A673 (cell line): ENCODE measurements around the gene CCDC102B. TPM values are rescaled to one million over a fixed set of nuclear protein-coding genes. Genes with fewer than 3 reads are reported as not detected.

Source experiments
- BruUV-seq: library from RNA; stranded (reverse); fragments of 400-500 nt; replicated peaks from 2 replicates; lab custom pipeline; 2021; lab: Mats Ljungman, UMichigan
- CTCF ChIA-PET: fragments of 300-600 bp; sonication (Branson Sonifier 250); formaldehyde crosslinking; loops from one replicate; lab custom pipeline; 2022; ENCODE audit warnings: antibody characterized with exemption; lab: Charles Lee
- POLR2A ChIA-PET: fragments of 300-600 bp; sonication (Branson Sonifier 250); formaldehyde crosslinking; loops from one replicate; lab custom pipeline; 2022; ENCODE audit warnings: antibody characterized with exemption; ENCODE audit not compliant: low non-redundant PET; lab: Charles Lee
- DNase-seq: peaks from one replicate; pipeline ENCODE4 v3.0.0-alpha.2; 2015; ENCODE audit warnings: low spot score
- H3K27ac ChIP-seq: fragments of 200-600 bp; sonication (generic); 2 replicates; pipeline ENCODE4 v1.5.1; 2016; ENCODE audit warnings: mixed run types, low read depth, mild to moderate bottlenecking, mixed read lengths, antibody characterized with exemption, low read length; ENCODE audit not compliant: poor library complexity, severe bottlenecking
- H3K27me3 ChIP-seq: fragments of 200-600 bp; sonication (generic); replicated peaks from 2 replicates; pipeline ENCODE4 v1.6.1; 2017; ENCODE audit warnings: mixed run types, low read depth, mild to moderate bottlenecking, mixed read lengths, antibody characterized with exemption, low read length; ENCODE audit not compliant: insufficient read depth, poor library complexity
- H3K36me3 ChIP-seq: fragments of 200-600 bp; sonication (generic); 2 replicates; pipeline ENCODE4 v1.6.1; 2016; ENCODE audit warnings: mixed run types, mild to moderate bottlenecking, mixed read lengths, antibody characterized with exemption, low read length; ENCODE audit not compliant: insufficient read depth, poor library complexity, severe bottlenecking
- H3K4me1 ChIP-seq: fragments of 200-600 bp; sonication (generic); 2 replicates; pipeline ENCODE4 v1.6.1; 2017; ENCODE audit warnings: mixed run types, mild to moderate bottlenecking, mixed read lengths, antibody characterized with exemption, low read length; ENCODE audit not compliant: insufficient read depth, poor library complexity, severe bottlenecking
- H3K4me3 ChIP-seq: fragments of 200-600 bp; sonication (generic); 2 replicates; pipeline ENCODE4 v1.5.1; 2016; ENCODE audit warnings: low read depth, mixed run types, mild to moderate bottlenecking, mixed read lengths, low read length; ENCODE audit not compliant: poor library complexity, severe bottlenecking
- H3K9me3 ChIP-seq: fragments of 200-600 bp; sonication (generic); 2 replicates; pipeline ENCODE4 v1.6.1; 2016; ENCODE audit warnings: mixed run types, low read depth, mild to moderate bottlenecking, mixed read lengths, antibody characterized with exemption, low read length; ENCODE audit not compliant: poor library complexity, severe bottlenecking
- EZH2 ChIP-seq: fragments of 200-600 bp; sonication (generic); IDR thresholded peaks from 2 replicates; pipeline ENCODE4 v1.6.1; 2017; ENCODE audit warnings: borderline replicate concordance, low read depth, mild to moderate bottlenecking, mixed read lengths, antibody characterized with exemption, low read length; ENCODE audit not compliant: poor library complexity, severe bottlenecking
- intact Hi-C: fragments of 100-400 bp; cut with micrococcal nuclease; formaldehyde crosslinking; loops from one replicate; pipeline ENCODE4 v1.10.0; 2022; ENCODE audit not compliant: unreplicated experiment
- total RNA-seq: library from RNA; stranded (reverse); gene quantifications from 2 replicates; pipeline ENCODE4 v1.2.3, GENCODE V29; 2021
- TF ChIP-seq, protein P1 (sequence below): fragments of 300-800, 200-600 bp; sonication (generic); conservative IDR thresholded peaks from 2 replicates; pipeline ENCODE4 v1.5.1; 2017; ENCODE audit warnings: low read depth, mild to moderate bottlenecking, antibody characterized with exemption, low read length, moderate library complexity, mixed read lengths

CCDC102B gene
- total RNA-seq, 1 experiment from 2014 or later: 12.5 TPM

DNA sequence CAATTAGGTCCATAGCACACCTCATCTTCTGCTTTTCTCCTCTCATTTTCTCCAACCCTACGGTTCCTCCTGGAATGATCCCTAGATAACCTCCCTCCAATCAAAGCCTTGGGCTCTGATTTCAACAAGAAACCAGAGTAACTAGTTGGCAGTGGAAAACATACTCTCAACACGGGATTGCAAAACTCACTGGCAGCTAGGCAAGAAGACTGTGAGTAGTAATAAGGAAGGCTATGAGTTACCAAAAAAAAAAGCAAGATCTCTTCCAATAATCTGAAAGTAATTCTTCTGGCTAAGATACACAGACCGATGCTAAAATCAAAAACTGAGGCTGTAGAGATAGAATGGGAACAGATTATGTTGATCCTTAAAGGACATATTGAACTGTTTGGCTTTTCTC lies 28.4 kb upstream of the CCDC102B start:
- POLR2A ChIA-PET: no interaction called here

DNA sequence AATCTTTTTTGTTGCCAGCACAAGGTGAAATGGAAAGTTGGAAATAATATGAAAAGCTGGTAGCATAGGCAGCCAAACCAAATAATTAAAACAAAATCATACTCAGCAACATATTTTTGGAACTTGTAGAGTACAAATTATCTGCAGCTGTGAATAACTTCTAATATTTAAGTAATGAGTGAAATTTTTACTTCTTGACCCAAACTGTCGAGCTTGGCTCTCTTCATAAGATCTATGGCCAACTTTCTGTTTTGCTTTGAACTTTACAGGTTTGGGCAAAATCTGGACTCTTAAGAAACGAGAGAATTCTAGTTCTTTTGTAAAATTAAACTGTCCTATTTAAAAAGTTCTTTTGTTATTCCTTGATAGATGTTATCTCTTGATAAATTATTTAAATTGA lies 25.6 kb upstream of the CCDC102B start:
- no peak for DNase-seq
- Histone ChIP-seq H3K4me1 (no peaks in the 10 kb centered on the region), H3K36me3 (no peaks in the 10 kb centered on the region), H3K27me3 (no peaks in the 10 kb centered on the region), H3K27ac (no peak overlapping the region), H3K9me3 (peaks cover 4% of the 10 kb centered on the region), H3K4me3 (no peak overlapping the region)
- BruUV-seq: no TSS peak
- no peak for TF ChIP-seq EZH2
- TF ChIP-seq, protein P1, sequence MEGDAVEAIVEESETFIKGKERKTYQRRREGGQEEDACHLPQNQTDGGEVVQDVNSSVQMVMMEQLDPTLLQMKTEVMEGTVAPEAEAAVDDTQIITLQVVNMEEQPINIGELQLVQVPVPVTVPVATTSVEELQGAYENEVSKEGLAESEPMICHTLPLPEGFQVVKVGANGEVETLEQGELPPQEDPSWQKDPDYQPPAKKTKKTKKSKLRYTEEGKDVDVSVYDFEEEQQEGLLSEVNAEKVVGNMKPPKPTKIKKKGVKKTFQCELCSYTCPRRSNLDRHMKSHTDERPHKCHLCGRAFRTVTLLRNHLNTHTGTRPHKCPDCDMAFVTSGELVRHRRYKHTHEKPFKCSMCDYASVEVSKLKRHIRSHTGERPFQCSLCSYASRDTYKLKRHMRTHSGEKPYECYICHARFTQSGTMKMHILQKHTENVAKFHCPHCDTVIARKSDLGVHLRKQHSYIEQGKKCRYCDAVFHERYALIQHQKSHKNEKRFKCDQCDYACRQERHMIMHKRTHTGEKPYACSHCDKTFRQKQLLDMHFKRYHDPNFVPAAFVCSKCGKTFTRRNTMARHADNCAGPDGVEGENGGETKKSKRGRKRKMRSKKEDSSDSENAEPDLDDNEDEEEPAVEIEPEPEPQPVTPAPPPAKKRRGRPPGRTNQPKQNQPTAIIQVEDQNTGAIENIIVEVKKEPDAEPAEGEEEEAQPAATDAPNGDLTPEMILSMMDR: no peak
- ChIA-PET CTCF (no interaction called here), POLR2A (no interaction called here)
- intact Hi-C loops: no loop called here

More for the DNA sequence above, 28.4 kb upstream of the CCDC102B start:
- H3K27ac ChIP-seq: no peak overlapping the region
- H3K4me1 ChIP-seq: no peaks in the 10 kb centered on the region
- CTCF ChIA-PET: no interaction called here
- H3K27me3 ChIP-seq: no peaks in the 10 kb centered on the region
- no peaks in the 10 kb centered on the region for H3K36me3 ChIP-seq
- DNase-seq: no peak
- intact Hi-C loops: no loop called here
- H3K4me3 ChIP-seq: no peak overlapping the region
- TF ChIP-seq, protein P1: no peak
- TF ChIP-seq EZH2: no peak
- peaks cover 4% of the 10 kb centered on the region for H3K9me3 ChIP-seq
- no TSS peak for BruUV-seq

GRCh38 chr18:68778280-68778886 lies 19.5 kb upstream of the CCDC102B start:
- BruUV-seq: no TSS peak
- H3K4me3 ChIP-seq: no peak overlapping the region
- H3K36me3 ChIP-seq: no peaks in the 10 kb centered on the region
- no peak for TF ChIP-seq EZH2
- TF ChIP-seq, protein P1: no peak
- POLR2A ChIA-PET: no interaction called here
- no peak overlapping the region for H3K27ac ChIP-seq
- no peaks in the 10 kb centered on the region for H3K9me3 ChIP-seq
- CTCF ChIA-PET: no interaction called here
- DNase-seq: no peak
- H3K27me3 ChIP-seq: no peaks in the 10 kb centered on the region
- H3K4me1 ChIP-seq: peaks cover 7% of the 10 kb centered on the region
- intact Hi-C loops: no loop called here
